H9 (cell line): ENCODE data around the gene DNAH11. TPM values are rescaled to one million over a fixed set of nuclear protein-coding genes. Genes with fewer than 3 reads are reported as not detected.

Experiments
- DNase-seq: peaks from one replicate; pipeline ENCODE4 v3.0.0-alpha.2; 2017
- H2AFZ ChIP-seq: one replicate; pipeline ENCODE4 v1.6.1; 2013; ENCODE audit warnings: mild to moderate bottlenecking, low read length, control low read depth, moderate library complexity
- H2AK5ac ChIP-seq: 2 replicates; pipeline ENCODE4 v1.6.1; 2013; ENCODE audit warnings: low read length, control low read depth, mixed read lengths; ENCODE audit not compliant: insufficient read length
- H2BK120ac ChIP-seq: one replicate; pipeline ENCODE4 v1.6.1; 2013; ENCODE audit warnings: low read depth, mild to moderate bottlenecking, low read length, control low read depth, inconsistent platforms; ENCODE audit not compliant: poor library complexity, severe bottlenecking
- H2BK12ac ChIP-seq: 2 replicates; pipeline ENCODE4 v1.6.1; 2013; ENCODE audit warnings: low read length, control low read depth, mixed read lengths, low read depth; ENCODE audit not compliant: insufficient read length
- H2BK15ac ChIP-seq: 2 replicates; pipeline ENCODE4 v1.6.1; 2013; ENCODE audit warnings: low read depth, low read length, control low read depth
- H2BK20ac ChIP-seq: one replicate; pipeline ENCODE4 v1.6.1; 2013; ENCODE audit warnings: low read depth, mild to moderate bottlenecking, low read length, control low read depth, inconsistent platforms; ENCODE audit not compliant: poor library complexity, severe bottlenecking
- H2BK5ac ChIP-seq: 2 replicates; pipeline ENCODE4 v1.6.1; 2013; ENCODE audit warnings: low read length, control low read depth, mixed read lengths; ENCODE audit not compliant: insufficient read length
- H3K14ac ChIP-seq: 2 replicates; pipeline ENCODE4 v1.6.1; 2013; ENCODE audit warnings: low read length, control low read depth; ENCODE audit not compliant: insufficient read depth
- H3K18ac ChIP-seq: 2 replicates; pipeline ENCODE4 v1.6.1; 2013; ENCODE audit warnings: low read depth, mild to moderate bottlenecking, mixed read lengths, low read length, control low read depth; ENCODE audit not compliant: insufficient read length
- H3K23ac ChIP-seq: 2 replicates; pipeline ENCODE4 v1.6.1; 2013; ENCODE audit warnings: low read length, control low read depth, mixed read lengths, low read depth; ENCODE audit not compliant: insufficient read length
- H3K23me2 ChIP-seq: 2 replicates; pipeline ENCODE4 v1.6.1; 2013; ENCODE audit warnings: low read depth, mild to moderate bottlenecking, mixed read lengths, low read length, control low read depth; ENCODE audit not compliant: insufficient read length, poor library complexity, severe bottlenecking
- H3K27ac ChIP-seq: 2 replicates; pipeline ENCODE4 v1.5.1; 2013; ENCODE audit warnings: low read length, control low read depth, mixed read lengths, low read depth; ENCODE audit not compliant: insufficient read length
- H3K27me3 ChIP-seq: 2 replicates; pipeline ENCODE4 v1.6.1; 2013; ENCODE audit warnings: low read length, control low read depth, inconsistent platforms; ENCODE audit not compliant: insufficient read depth
- H3K4ac ChIP-seq: 2 replicates; pipeline ENCODE4 v1.6.1; 2013; ENCODE audit warnings: low read depth, mild to moderate bottlenecking, control low read depth, inconsistent platforms, low read length, moderate library complexity
- H3K4me1 ChIP-seq: 2 replicates; pipeline ENCODE4 v1.6.1; 2013; ENCODE audit warnings: low read length, control low read depth, inconsistent platforms; ENCODE audit not compliant: insufficient read depth
- H3K4me2 ChIP-seq: 2 replicates; pipeline ENCODE4 v1.6.1; 2013; ENCODE audit warnings: low read length, control low read depth, mixed read lengths; ENCODE audit not compliant: insufficient read length, insufficient read depth
- H3K56ac ChIP-seq: 2 replicates; pipeline ENCODE4 v1.6.1; 2013; ENCODE audit warnings: low read depth, mild to moderate bottlenecking, mixed read lengths, low read length, control low read depth; ENCODE audit not compliant: insufficient read length
- H3K79me1 ChIP-seq: 2 replicates; pipeline ENCODE4 v1.6.1; 2013; ENCODE audit warnings: low read depth, mild to moderate bottlenecking, moderate library complexity, low read length, control low read depth, inconsistent platforms; ENCODE audit not compliant: insufficient read depth, poor library complexity, severe bottlenecking
- H3K79me2 ChIP-seq: 2 replicates; pipeline ENCODE4 v1.6.1; 2013; ENCODE audit warnings: low read length, control low read depth, inconsistent platforms; ENCODE audit not compliant: insufficient read depth
- H3K9ac ChIP-seq: 2 replicates; pipeline ENCODE4 v1.6.1; 2013; ENCODE audit warnings: low read length, control low read depth, mixed read lengths; ENCODE audit not compliant: insufficient read length; ENCODE audit errors: extremely low read depth
- H3K9me3 ChIP-seq: one replicate; pipeline ENCODE4 v1.6.1; 2013; ENCODE audit warnings: low read depth, low read length, inconsistent platforms; ENCODE audit not compliant: control insufficient read depth
- H3T11ph ChIP-seq: one replicate; pipeline ENCODE4 v1.6.1; 2013; ENCODE audit warnings: mild to moderate bottlenecking, low read length, control low read depth, inconsistent platforms
- H4K20me1 ChIP-seq: one replicate; pipeline ENCODE4 v1.6.1; 2013; ENCODE audit not compliant: control insufficient read depth, insufficient read length, insufficient read depth
- H4K5ac ChIP-seq: 2 replicates; pipeline ENCODE4 v1.6.1; 2013; ENCODE audit warnings: low read depth, mild to moderate bottlenecking, mixed read lengths, low read length, control low read depth; ENCODE audit not compliant: insufficient read length
- H4K8ac ChIP-seq: replicated peaks from 2 replicates; pipeline ENCODE4 v1.6.1; 2013; ENCODE audit warnings: low read length, control low read depth, mixed read lengths, low read depth; ENCODE audit not compliant: insufficient read length
- H4K91ac ChIP-seq: 2 replicates; pipeline ENCODE4 v1.6.1; 2013; ENCODE audit warnings: low read depth, mild to moderate bottlenecking, moderate library complexity, mixed read lengths, low read length, control low read depth; ENCODE audit not compliant: insufficient read length
- H3K27ac Mint-ChIP-seq, 3 experiments: 2 replicates in 2 of 3; 3 replicates in 1 of 3; pipeline ENCODE4 v1.8.0; 2020 to 2021; ENCODE audit warnings: mixed read lengths in 3 of 3, mild to moderate bottlenecking in 1 of 3, moderate library complexity in 1 of 3
- H3K27me3 Mint-ChIP-seq: 2 replicates; pipeline ENCODE4 v1.8.0; 2021; ENCODE audit warnings: low read depth, mild to moderate bottlenecking, moderate library complexity, mixed read lengths
- H3K36me3 Mint-ChIP-seq, 3 experiments: 2 replicates in 2 of 3; 3 replicates in 1 of 3; pipeline ENCODE4 v1.8.0; 2020 to 2021; ENCODE audit warnings: low read depth in 3 of 3, mixed read lengths in 3 of 3; ENCODE audit not compliant: insufficient read depth in 1 of 3
- H3K4me1 Mint-ChIP-seq, 2 experiments: 2 replicates each; pipeline ENCODE4 v1.8.0; 2020; ENCODE audit warnings: mixed read lengths in 2 of 2
- H3K4me3 Mint-ChIP-seq, 2 experiments: 2 replicates in 1 of 2; 3 replicates in 1 of 2; pipeline ENCODE4 v1.8.0; 2020 to 2021; ENCODE audit warnings: mild to moderate bottlenecking in 2 of 2, mixed read lengths in 2 of 2, moderate library complexity in 1 of 2
- H3K9me3 Mint-ChIP-seq, 2 experiments: 2 replicates in 1 of 2; 3 replicates in 1 of 2; pipeline ENCODE4 v1.8.0; 2020; ENCODE audit warnings: mild to moderate bottlenecking in 2 of 2, mixed read lengths in 2 of 2, moderate library complexity in 1 of 2
- WGBS: extraction: QIAGEN DNeasy Blood & Tissue Kit; methylation state at CpG from one replicate; pipeline ENCODE4 v1.1.7; 2013; ENCODE audit warnings: missing lambda C conversion rate, low lambda C conversion rate, mixed read lengths; ENCODE audit not compliant: insufficient read length; ENCODE audit errors: extremely low coverage; 5-methylcytosine and 5-hydroxymethylcytosine counted together
- total RNA-seq: library from RNA; stranded (reverse); gene quantifications from 2 replicates; pipeline ENCODE4 v1.2.1, GENCODE V29; 2021
- TF ChIP-seq, protein P1 (sequence below): fragments of 200-600 bp; sonication (generic); conservative IDR thresholded peaks from 3 replicates; pipeline ENCODE4 v1.8.0; 2021; ENCODE audit warnings: antibody characterized with exemption, mild to moderate bottlenecking

The DNAH11 gene
- total RNA-seq, 1 experiment from 2014 or later = 2.5 TPM

DNA sequence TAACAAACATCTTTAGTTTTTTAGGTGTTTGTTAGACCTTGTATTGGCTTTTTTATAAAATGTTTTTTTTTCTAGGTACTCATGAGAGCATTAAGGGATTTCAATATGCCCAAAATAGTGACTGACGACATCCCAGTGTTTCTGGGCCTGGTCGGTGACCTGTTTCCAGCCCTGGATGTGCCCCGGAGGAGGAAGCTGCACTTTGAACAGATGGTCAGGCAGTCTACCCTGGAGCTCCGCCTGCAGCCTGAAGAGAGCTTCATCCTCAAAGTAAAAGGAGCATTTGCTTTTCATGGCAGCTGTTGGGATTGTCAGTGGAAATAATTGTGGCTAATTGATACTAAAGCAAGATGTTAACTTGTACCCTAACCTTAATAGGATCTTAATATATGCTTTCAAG lies 161.5 kb downstream of the DNAH11 start:
- Histone ChIP-seq H3K4me1 (no peaks in the 10 kb centered on the region), H2BK15ac (no peak overlapping the region), H3K79me1 (no peaks in the 10 kb centered on the region), H4K20me1 (no peaks in the 10 kb centered on the region), H3K18ac (no peak overlapping the region), H4K8ac (no peak overlapping the region), H3T11ph (no peak overlapping the region), H3K23ac (no peak overlapping the region), H2BK120ac (no peak overlapping the region), H2BK12ac (no peak overlapping the region), H3K4me2 (no peak overlapping the region), H3K27ac (no peak overlapping the region), H3K27me3 (no peaks in the 10 kb centered on the region), H3K4ac (no peak overlapping the region), H3K79me2 (no peaks in the 10 kb centered on the region), H3K14ac (no peak overlapping the region), H2BK20ac (no peak overlapping the region), H3K56ac (no peak overlapping the region), H3K9me3 (no peaks in the 10 kb centered on the region), H4K91ac (no peak overlapping the region), H4K5ac (no peak overlapping the region), H3K9ac (no peak overlapping the region), H2BK5ac (no peak overlapping the region), H2AFZ (no peak overlapping the region), H3K23me2 (no peaks in the 10 kb centered on the region), H2AK5ac (no peak overlapping the region)
- Mint-ChIP-seq H3K36me3 (no peaks in the 10 kb centered on the region), H3K27ac (no peak overlapping the region), H3K9me3 (no peaks in the 10 kb centered on the region), H3K4me3 (no peak overlapping the region), H3K27me3 (no peaks in the 10 kb centered on the region), H3K4me1 (peaks cover 6% of the 10 kb centered on the region in 2 experiments)
- DNase-seq = no peak
- no CpG with 5 or more reads among the region's 4 CpGs for WGBS
- TF ChIP-seq, protein P1, sequence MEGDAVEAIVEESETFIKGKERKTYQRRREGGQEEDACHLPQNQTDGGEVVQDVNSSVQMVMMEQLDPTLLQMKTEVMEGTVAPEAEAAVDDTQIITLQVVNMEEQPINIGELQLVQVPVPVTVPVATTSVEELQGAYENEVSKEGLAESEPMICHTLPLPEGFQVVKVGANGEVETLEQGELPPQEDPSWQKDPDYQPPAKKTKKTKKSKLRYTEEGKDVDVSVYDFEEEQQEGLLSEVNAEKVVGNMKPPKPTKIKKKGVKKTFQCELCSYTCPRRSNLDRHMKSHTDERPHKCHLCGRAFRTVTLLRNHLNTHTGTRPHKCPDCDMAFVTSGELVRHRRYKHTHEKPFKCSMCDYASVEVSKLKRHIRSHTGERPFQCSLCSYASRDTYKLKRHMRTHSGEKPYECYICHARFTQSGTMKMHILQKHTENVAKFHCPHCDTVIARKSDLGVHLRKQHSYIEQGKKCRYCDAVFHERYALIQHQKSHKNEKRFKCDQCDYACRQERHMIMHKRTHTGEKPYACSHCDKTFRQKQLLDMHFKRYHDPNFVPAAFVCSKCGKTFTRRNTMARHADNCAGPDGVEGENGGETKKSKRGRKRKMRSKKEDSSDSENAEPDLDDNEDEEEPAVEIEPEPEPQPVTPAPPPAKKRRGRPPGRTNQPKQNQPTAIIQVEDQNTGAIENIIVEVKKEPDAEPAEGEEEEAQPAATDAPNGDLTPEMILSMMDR = no peak
